Stimulated activated CD8-positive, alpha-beta memory T cell treated with anti-CD3 and anti-CD28 coated beads, Interleukin-7, amount 100 ng/mL, for 4 hours (primary cell): ENCODE measurements around the gene PAPOLA.

Experiments used
- DNase-seq, 2 donors: peaks; one replicate each; pipeline ENCODE4 v3.0.0-alpha.2; 2020; ENCODE audit warnings: low read depth in 2 of 2

Gene PAPOLA

GRCh38 chr14:96565811-96566210 lies 63.6 kb downstream of the PAPOLA start:
- no peak for DNase-seq

- no peak for DNase-seq
Measured at GRCh38 chr14:96567289-96567899, 65.2 kb downstream of the PAPOLA start.

- DNase-seq, result no peak
Measured at GRCh38 chr14:96568621-96569020, 66.4 kb downstream of the PAPOLA start.

DNA sequence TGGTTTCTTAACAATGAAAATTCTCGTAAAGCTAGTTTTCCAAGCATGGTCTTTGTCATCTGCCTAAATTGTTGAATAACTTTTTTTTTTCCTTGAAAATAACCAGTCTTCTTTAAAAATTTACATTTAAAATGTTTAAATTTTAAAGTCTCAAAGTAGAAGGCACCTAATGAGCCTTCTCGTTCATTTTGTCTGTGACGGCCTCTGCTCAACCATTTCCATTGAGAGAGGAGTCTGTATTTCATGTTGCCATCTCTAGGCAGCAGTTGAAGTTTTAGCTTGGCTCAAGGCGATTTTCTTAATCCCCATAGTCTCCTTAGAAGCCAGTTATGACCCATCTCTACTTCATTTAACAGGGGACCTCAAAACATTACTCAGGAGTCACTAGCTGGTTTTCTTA lies 69.1 kb downstream of the PAPOLA start:
- DNase-seq, result no peak

- DNase-seq, result no peak
Measured at GRCh38 chr14:96573473-96574100, 71.4 kb downstream of the PAPOLA start.

DNA sequence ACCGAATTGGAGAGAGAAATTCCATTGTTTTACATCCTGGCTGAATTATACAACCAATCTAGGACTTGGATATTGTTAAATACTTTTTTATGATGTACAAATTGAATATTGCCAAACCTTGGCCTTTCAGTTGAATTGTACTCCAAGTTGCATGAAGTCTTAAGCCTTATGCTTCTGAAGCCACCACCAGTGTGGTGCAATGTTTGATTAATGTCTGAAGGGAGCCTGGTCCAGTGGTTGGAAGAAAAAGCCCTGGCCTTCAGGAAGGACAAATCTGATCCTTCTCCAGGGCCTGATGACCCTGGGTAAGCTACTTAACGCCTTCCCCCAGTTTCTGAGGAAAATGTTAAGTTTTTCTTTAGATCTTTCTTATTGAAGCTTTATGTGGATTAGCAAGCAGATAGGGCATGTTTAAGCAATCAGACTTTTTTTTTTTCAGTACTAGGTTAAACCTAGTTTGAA lies 72.0 kb downstream of the PAPOLA start:
- no peak for DNase-seq

GRCh38 chr14:96574633-96575632 lies 72.8 kb downstream of the PAPOLA start:
- no peak for DNase-seq

- no peak for DNase-seq
Measured at GRCh38 chr14:96576359-96576758, 74.2 kb downstream of the PAPOLA start.

DNA sequence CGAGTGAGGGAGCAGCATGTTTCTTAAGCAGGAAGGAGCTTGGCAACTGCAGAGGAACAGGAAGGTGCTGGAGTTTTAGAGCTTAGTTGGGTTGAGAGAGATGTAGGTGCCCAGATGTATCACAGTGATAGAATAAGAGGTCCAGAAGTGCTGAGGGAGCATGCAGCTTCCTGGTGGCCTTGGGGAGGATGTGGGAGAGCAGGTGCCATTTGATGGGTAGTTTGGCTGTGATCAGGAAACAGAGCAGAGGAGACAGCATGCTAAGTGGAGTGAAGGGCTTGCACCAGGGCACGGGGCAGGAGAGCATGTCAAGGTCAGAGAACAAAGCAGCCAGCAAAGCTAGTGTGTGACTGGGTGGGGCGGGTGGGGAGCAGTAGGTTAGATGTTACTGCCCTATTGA lies 74.8 kb downstream of the PAPOLA start:
- DNase-seq, result no peak

DNA sequence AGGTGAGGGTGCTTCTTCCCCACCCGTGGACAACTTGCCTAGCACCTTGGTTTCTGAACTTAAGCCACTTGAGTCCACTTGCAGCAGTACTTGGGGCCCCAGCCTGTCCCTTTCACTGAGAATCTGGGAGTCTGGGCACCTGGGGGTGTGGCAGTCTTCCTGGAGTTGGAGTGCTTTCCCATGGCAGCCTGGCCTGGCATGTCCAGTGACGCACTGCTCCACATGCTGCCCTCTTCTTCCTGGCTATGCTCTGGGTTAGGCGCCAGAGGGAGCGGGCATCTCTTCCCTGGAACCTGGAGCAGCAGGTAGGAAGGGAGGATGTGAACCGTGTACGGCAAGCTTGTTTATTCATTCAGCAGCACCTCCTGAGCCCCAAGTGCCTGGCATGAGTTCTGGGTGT lies 76.4 kb downstream of the PAPOLA start:
- DNase-seq, result no peak

GRCh38 chr14:96579358-96579757 lies 77.2 kb downstream of the PAPOLA start:
- DNase-seq, result no peak

DNA sequence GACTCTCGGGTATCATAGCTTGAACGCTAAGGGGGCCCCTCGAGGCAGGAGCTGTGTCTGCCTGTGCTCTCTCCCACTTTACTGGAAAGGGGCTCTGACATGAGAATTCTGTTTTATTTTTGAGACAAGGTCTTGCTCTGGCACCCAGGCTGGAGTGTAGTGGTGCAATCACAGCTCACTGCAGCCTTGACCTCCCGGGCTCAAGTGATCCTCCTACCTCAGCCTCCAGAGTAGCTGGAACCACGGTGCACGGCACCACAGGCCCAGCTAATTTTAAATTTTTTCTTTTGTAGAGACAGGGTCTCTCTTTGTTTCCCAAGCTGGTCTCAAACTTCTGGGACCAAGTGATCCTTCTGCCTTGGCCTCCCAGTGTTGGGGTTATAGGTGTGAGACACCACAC lies 77.7 kb downstream of the PAPOLA start:
- DNase-seq, result no peak

GRCh38 chr14:96580566-96580965 lies 78.4 kb downstream of the PAPOLA start:
- DNase-seq, result no peak

- DNase-seq, result no peak
Measured at GRCh38 chr14:96581026-96581425, 78.8 kb downstream of the PAPOLA start.

GRCh38 chr14:96581902-96582301 lies 79.7 kb downstream of the PAPOLA start:
- DNase-seq, result no peak

DNA sequence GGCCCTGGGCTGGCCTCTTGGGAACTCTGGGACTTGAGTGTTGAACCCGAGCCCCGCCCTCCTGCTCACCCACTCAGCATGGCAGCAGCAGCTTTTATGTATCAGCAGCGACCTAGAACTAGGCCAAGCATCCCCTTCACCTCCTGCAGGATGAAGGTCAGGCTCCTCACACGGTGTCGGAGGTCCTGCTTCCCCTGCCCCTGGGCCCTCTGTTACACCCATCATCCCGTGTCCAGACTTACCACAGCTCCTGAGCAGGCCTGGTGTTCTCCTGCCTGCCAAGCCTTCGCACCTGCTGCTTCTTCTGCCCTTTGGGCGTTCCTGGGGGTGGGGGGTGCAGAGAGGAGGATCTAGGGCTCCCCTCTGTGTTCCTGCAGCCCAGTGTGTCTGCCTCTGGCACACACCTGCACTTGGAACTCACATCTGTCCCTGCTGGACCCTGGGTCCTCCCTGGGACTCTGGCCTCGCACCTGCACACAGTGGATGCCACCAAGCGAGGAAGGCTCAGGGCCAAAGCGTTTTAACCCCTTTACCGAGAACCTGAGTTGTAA lies 80.3 kb downstream of the PAPOLA start:
- no peak for DNase-seq

- no peak for DNase-seq
Measured at GRCh38 chr14:96582995-96583394, 80.8 kb downstream of the PAPOLA start.

- DNase-seq, result no peak
Measured at GRCh38 chr14:96583569-96584041, 81.4 kb downstream of the PAPOLA start.

GRCh38 chr14:96584199-96584906 lies 82.2 kb downstream of the PAPOLA start:
- DNase-seq, result no peak

DNA sequence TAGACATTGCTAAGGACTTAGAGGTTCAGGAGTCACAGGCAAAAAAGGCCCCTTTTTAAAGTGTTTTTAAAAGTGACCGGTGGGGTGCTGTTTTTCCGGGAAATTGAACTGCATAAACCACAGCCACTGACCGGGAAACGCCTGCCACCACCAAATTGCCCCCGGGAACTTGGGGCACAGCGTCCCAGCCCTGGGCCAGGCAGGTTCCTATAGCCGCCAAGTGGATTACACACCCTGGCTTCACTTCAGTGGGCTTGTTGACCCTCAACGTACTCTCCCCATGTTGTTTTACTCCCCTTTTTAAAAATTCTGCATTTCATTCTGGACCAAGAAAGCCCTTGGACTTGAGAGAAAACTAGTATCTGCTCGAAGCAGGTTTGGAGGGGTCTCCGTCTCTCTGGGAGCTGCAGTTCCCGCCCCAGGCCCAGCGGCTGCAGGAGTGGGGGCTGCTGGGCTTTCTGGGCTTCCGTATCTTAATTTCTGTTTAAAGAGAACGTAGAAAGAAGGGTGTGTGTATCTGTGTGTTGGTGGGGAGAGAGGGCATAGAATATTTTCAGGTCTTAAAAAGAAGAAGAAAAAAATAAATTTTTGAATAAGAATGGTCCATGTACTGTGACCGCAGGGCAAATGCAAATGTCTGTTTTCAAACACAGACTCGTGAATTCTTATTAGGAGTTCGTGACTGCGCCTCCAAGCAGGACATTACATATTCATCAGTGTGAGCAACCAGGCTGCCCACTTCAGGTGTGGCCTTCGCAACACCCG lies 82.9 kb downstream of the PAPOLA start:
- DNase-seq, result no peak

DNA sequence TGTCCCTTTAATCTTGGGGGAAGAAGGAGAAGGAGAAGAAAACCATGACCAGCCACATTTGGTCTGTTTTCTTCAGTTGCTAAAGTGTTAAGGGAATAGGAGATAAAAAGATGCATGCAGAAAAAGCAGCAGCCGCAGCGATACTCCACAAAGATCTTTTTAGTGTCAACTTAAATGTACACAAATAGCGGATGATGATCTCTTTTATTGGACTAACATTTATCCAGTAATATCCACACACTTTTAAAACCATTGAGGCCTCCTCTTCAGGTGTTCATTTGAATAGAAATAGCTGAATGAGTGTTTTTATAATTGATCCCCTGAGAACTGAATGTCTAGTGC lies 83.5 kb downstream of the PAPOLA start:
- DNase-seq, result no peak
